GM18505 (cell line): ENCODE results near the gene HSD11B2.

Experiments used
- ATAC-seq: cut with Tn5 transposase; IDR thresholded peaks from one replicate; pipeline ENCODE4 v1.9.1; 2021; ENCODE audit not compliant: unreplicated experiment
- POLR2A ChIP-seq: IDR thresholded peaks from 4 replicates; pipeline ENCODE4 v1.6.1; 2011; ENCODE audit warnings: borderline replicate concordance; ENCODE audit not compliant: insufficient read depth, insufficient read length; ENCODE audit errors: extremely low read depth

HSD11B2 gene

GRCh38 chr16:67430977-67431774, at the start of gene HSD11B2:
HSD11B2 (plus strand) TSS chr16:67431121; CDS start chr16:67431249, 128 bp downstream.
- no peak for ATAC-seq

DNA sequence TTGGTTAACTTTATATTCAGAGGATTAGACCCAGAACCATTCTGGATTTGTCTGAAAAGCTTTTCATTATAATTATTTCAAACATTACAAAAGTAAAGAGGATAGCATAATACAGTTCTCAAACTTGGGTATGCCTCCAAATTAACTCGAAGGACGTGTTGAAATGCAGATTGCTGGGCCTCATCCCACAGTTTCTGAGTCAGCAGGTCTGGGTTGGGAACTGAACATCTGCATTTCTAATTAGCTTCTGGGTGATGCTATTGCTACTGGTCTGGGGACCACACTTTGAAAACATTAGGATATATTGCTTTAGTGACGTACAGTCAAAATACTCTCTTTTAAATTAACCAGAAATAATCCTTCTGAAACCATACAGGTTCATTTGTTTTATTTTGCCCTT, 47.6 kb upstream of the HSD11B2 start:
- ATAC-seq = no peak

More at GRCh38 chr16:67430977-67431774, at the start of gene HSD11B2:
- no peak for TF ChIP-seq POLR2A

GRCh38 chr16:67384778-67385510, 46.0 kb upstream of the HSD11B2 start:
- no peak for TF ChIP-seq POLR2A
- ATAC-seq = no peak

More for the DNA sequence above, 47.6 kb upstream of the HSD11B2 start:
- no peak for TF ChIP-seq POLR2A

DNA sequence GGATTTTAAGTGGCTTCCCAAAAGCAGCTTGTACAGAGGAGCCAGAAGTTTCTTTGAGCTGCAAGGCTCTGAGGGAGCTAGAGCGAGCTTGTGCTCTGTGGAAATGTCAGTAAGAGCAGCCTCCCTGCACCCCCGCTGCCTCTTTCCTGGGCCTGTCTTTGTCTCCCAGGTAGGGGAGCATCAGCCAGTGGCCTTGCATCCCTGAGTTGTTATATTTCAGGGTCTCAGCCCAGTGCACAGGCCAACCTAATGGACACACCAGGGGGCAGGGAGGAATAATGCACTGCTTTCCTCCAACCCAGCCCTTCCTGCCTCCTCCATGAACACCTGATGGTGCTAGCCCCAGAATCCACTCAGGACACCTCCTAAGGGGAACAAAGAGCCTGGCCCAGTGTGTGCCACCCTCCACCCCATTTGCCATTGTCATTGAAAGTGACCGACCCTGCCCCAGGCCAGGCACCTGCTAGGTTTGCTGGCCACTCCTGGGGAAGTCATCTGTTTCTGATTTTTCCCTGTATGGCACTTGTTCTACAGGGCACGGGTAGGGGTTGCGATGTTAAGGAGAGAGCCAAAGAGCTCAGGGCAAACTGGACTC, 44.0 kb upstream of the HSD11B2 start:
- no peak for ATAC-seq
- TF ChIP-seq POLR2A = no peak

GRCh38 chr16:67387479-67388079, 43.3 kb upstream of the HSD11B2 start:
- no peak for ATAC-seq

DNA sequence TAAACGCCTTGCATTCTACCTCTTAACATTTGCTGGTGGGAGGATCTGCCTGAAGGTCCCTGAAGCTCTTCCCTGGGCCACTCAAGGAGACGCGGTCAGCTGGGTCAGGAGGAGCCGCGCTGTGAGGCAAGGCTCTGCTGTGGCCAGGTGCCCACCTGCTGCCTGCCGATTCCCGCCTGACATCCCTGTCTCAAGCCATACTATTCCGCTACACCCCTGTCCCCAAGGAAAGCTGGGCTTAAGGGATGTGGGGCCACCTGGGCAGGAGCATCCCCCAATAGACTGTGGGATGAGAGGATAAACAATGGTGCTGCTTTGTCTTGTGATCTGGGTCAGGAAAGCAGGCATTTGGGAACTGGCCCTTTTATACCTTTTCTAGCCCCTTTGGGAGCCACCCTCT, 42.7 kb upstream of the HSD11B2 start:
- no peak for TF ChIP-seq POLR2A
- no peak for ATAC-seq

More at GRCh38 chr16:67387479-67388079, 43.3 kb upstream of the HSD11B2 start:
- no peak for TF ChIP-seq POLR2A

DNA sequence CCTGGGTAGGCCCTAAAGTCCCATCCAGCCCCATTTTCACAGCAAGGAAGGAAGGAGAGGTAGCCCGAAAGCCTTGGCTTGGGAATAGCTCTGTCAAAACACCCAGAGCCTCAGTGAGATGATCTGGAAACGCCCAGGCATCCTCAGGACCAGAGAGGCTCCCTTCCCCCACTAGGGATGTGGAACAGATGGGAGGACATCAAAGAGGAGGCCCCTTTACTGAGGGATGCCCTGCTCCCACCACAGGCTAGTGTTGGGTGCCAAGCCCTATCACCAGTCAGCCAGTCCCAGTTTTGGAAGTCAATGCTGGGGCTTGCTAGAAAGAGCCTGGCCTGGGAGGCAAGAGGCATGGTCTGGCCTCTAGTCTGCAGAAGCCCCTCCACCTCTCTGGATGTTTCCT, 42.3 kb upstream of the HSD11B2 start:
- ATAC-seq = no peak
- no peak for TF ChIP-seq POLR2A

GRCh38 chr16:67389911-67390815, 40.8 kb upstream of the HSD11B2 start:
- TF ChIP-seq POLR2A = no peak
- no peak for ATAC-seq

GRCh38 chr16:67390816-67391423, 40.0 kb upstream of the HSD11B2 start:
- TF ChIP-seq POLR2A = no peak
- no peak for ATAC-seq

- ATAC-seq = no peak
- TF ChIP-seq POLR2A = no peak
These were observed 39.3 kb upstream of the HSD11B2 start for GRCh38 chr16:67391424-67392300.
